H9 (cell line): ENCODE data around the gene VAV3. TPM values are rescaled to one million over a fixed set of nuclear protein-coding genes. Genes with fewer than 3 reads are reported as not detected.

Experiments used
- DNase-seq: peaks from one replicate; pipeline ENCODE4 v3.0.0-alpha.2; 2017
- H2AFZ ChIP-seq: one replicate; pipeline ENCODE4 v1.6.1; 2013; ENCODE audit warnings: mild to moderate bottlenecking, low read length, control low read depth, moderate library complexity
- H2AK5ac ChIP-seq: 2 replicates; pipeline ENCODE4 v1.6.1; 2013; ENCODE audit warnings: low read length, control low read depth, mixed read lengths; ENCODE audit not compliant: insufficient read length
- H2BK120ac ChIP-seq: one replicate; pipeline ENCODE4 v1.6.1; 2013; ENCODE audit warnings: low read depth, mild to moderate bottlenecking, low read length, control low read depth, inconsistent platforms; ENCODE audit not compliant: poor library complexity, severe bottlenecking
- H2BK12ac ChIP-seq: 2 replicates; pipeline ENCODE4 v1.6.1; 2013; ENCODE audit warnings: low read length, control low read depth, mixed read lengths, low read depth; ENCODE audit not compliant: insufficient read length
- H2BK15ac ChIP-seq: 2 replicates; pipeline ENCODE4 v1.6.1; 2013; ENCODE audit warnings: low read depth, low read length, control low read depth
- H2BK20ac ChIP-seq: one replicate; pipeline ENCODE4 v1.6.1; 2013; ENCODE audit warnings: low read depth, mild to moderate bottlenecking, low read length, control low read depth, inconsistent platforms; ENCODE audit not compliant: poor library complexity, severe bottlenecking
- H2BK5ac ChIP-seq: 2 replicates; pipeline ENCODE4 v1.6.1; 2013; ENCODE audit warnings: low read length, control low read depth, mixed read lengths; ENCODE audit not compliant: insufficient read length
- H3K14ac ChIP-seq: 2 replicates; pipeline ENCODE4 v1.6.1; 2013; ENCODE audit warnings: low read length, control low read depth; ENCODE audit not compliant: insufficient read depth
- H3K18ac ChIP-seq: 2 replicates; pipeline ENCODE4 v1.6.1; 2013; ENCODE audit warnings: low read depth, mild to moderate bottlenecking, mixed read lengths, low read length, control low read depth; ENCODE audit not compliant: insufficient read length
- H3K23ac ChIP-seq: 2 replicates; pipeline ENCODE4 v1.6.1; 2013; ENCODE audit warnings: low read length, control low read depth, mixed read lengths, low read depth; ENCODE audit not compliant: insufficient read length
- H3K23me2 ChIP-seq: 2 replicates; pipeline ENCODE4 v1.6.1; 2013; ENCODE audit warnings: low read depth, mild to moderate bottlenecking, mixed read lengths, low read length, control low read depth; ENCODE audit not compliant: insufficient read length, poor library complexity, severe bottlenecking
- H3K27ac ChIP-seq: 2 replicates; pipeline ENCODE4 v1.5.1; 2013; ENCODE audit warnings: low read length, control low read depth, mixed read lengths, low read depth; ENCODE audit not compliant: insufficient read length
- H3K27me3 ChIP-seq: 2 replicates; pipeline ENCODE4 v1.6.1; 2013; ENCODE audit warnings: low read length, control low read depth, inconsistent platforms; ENCODE audit not compliant: insufficient read depth
- H3K4ac ChIP-seq: 2 replicates; pipeline ENCODE4 v1.6.1; 2013; ENCODE audit warnings: low read depth, mild to moderate bottlenecking, control low read depth, inconsistent platforms, low read length, moderate library complexity
- H3K4me1 ChIP-seq: 2 replicates; pipeline ENCODE4 v1.6.1; 2013; ENCODE audit warnings: low read length, control low read depth, inconsistent platforms; ENCODE audit not compliant: insufficient read depth
- H3K4me2 ChIP-seq: 2 replicates; pipeline ENCODE4 v1.6.1; 2013; ENCODE audit warnings: low read length, control low read depth, mixed read lengths; ENCODE audit not compliant: insufficient read length, insufficient read depth
- H3K56ac ChIP-seq: 2 replicates; pipeline ENCODE4 v1.6.1; 2013; ENCODE audit warnings: low read depth, mild to moderate bottlenecking, mixed read lengths, low read length, control low read depth; ENCODE audit not compliant: insufficient read length
- H3K79me1 ChIP-seq: 2 replicates; pipeline ENCODE4 v1.6.1; 2013; ENCODE audit warnings: low read depth, mild to moderate bottlenecking, moderate library complexity, low read length, control low read depth, inconsistent platforms; ENCODE audit not compliant: insufficient read depth, poor library complexity, severe bottlenecking
- H3K79me2 ChIP-seq: 2 replicates; pipeline ENCODE4 v1.6.1; 2013; ENCODE audit warnings: low read length, control low read depth, inconsistent platforms; ENCODE audit not compliant: insufficient read depth
- H3K9ac ChIP-seq: 2 replicates; pipeline ENCODE4 v1.6.1; 2013; ENCODE audit warnings: low read length, control low read depth, mixed read lengths; ENCODE audit not compliant: insufficient read length; ENCODE audit errors: extremely low read depth
- H3K9me3 ChIP-seq: one replicate; pipeline ENCODE4 v1.6.1; 2013; ENCODE audit warnings: low read depth, low read length, inconsistent platforms; ENCODE audit not compliant: control insufficient read depth
- H3T11ph ChIP-seq: one replicate; pipeline ENCODE4 v1.6.1; 2013; ENCODE audit warnings: mild to moderate bottlenecking, low read length, control low read depth, inconsistent platforms
- H4K20me1 ChIP-seq: one replicate; pipeline ENCODE4 v1.6.1; 2013; ENCODE audit not compliant: control insufficient read depth, insufficient read length, insufficient read depth
- H4K5ac ChIP-seq: 2 replicates; pipeline ENCODE4 v1.6.1; 2013; ENCODE audit warnings: low read depth, mild to moderate bottlenecking, mixed read lengths, low read length, control low read depth; ENCODE audit not compliant: insufficient read length
- H4K8ac ChIP-seq: replicated peaks from 2 replicates; pipeline ENCODE4 v1.6.1; 2013; ENCODE audit warnings: low read length, control low read depth, mixed read lengths, low read depth; ENCODE audit not compliant: insufficient read length
- H4K91ac ChIP-seq: 2 replicates; pipeline ENCODE4 v1.6.1; 2013; ENCODE audit warnings: low read depth, mild to moderate bottlenecking, moderate library complexity, mixed read lengths, low read length, control low read depth; ENCODE audit not compliant: insufficient read length
- H3K27ac Mint-ChIP-seq, 3 experiments: 2 replicates in 2 of 3; 3 replicates in 1 of 3; pipeline ENCODE4 v1.8.0; 2020 to 2021; ENCODE audit warnings: mixed read lengths in 3 of 3, mild to moderate bottlenecking in 1 of 3, moderate library complexity in 1 of 3
- H3K27me3 Mint-ChIP-seq: 2 replicates; pipeline ENCODE4 v1.8.0; 2021; ENCODE audit warnings: low read depth, mild to moderate bottlenecking, moderate library complexity, mixed read lengths
- H3K36me3 Mint-ChIP-seq, 3 experiments: 2 replicates in 2 of 3; 3 replicates in 1 of 3; pipeline ENCODE4 v1.8.0; 2020 to 2021; ENCODE audit warnings: low read depth in 3 of 3, mixed read lengths in 3 of 3; ENCODE audit not compliant: insufficient read depth in 1 of 3
- H3K4me1 Mint-ChIP-seq, 2 experiments: 2 replicates each; pipeline ENCODE4 v1.8.0; 2020; ENCODE audit warnings: mixed read lengths in 2 of 2
- H3K4me3 Mint-ChIP-seq, 2 experiments: 2 replicates in 1 of 2; 3 replicates in 1 of 2; pipeline ENCODE4 v1.8.0; 2020 to 2021; ENCODE audit warnings: mild to moderate bottlenecking in 2 of 2, mixed read lengths in 2 of 2, moderate library complexity in 1 of 2
- H3K9me3 Mint-ChIP-seq, 2 experiments: 2 replicates in 1 of 2; 3 replicates in 1 of 2; pipeline ENCODE4 v1.8.0; 2020; ENCODE audit warnings: mild to moderate bottlenecking in 2 of 2, mixed read lengths in 2 of 2, moderate library complexity in 1 of 2
- CTCF ChIP-seq: fragments of 200-600 bp; sonication (generic); conservative IDR thresholded peaks from 3 replicates; pipeline ENCODE4 v1.8.0; 2021; ENCODE audit warnings: antibody characterized with exemption, mild to moderate bottlenecking
- total RNA-seq: library from RNA; stranded (reverse); gene quantifications from 2 replicates; pipeline ENCODE4 v1.2.1, GENCODE V29; 2021

Gene VAV3
- total RNA-seq, 1 experiment from 2014 or later: 5.1 TPM

GRCh38 chr1:107883562-107883961 lies 81.4 kb downstream of the VAV3 start:
- H3K9me3 ChIP-seq: no peaks in the 10 kb centered on the region
- no peak overlapping the region for H2BK12ac ChIP-seq
- H3K27ac Mint-ChIP-seq: no peak overlapping the region
- TF ChIP-seq CTCF: no peak
- H3K79me1 ChIP-seq: no peaks in the 10 kb centered on the region
- no peaks in the 10 kb centered on the region for H4K20me1 ChIP-seq
- no peak overlapping the region for H3K4me3 Mint-ChIP-seq
- no peaks in the 10 kb centered on the region for H3K23me2 ChIP-seq
- no peak overlapping the region for H3K14ac ChIP-seq
- no peaks in the 10 kb centered on the region for H3K9me3 Mint-ChIP-seq
- no peak overlapping the region for H3K18ac ChIP-seq
- H2BK5ac ChIP-seq: no peak overlapping the region
- H3K27me3 ChIP-seq: no peaks in the 10 kb centered on the region
- no peak overlapping the region for H3K56ac ChIP-seq
- no peaks in the 10 kb centered on the region for H3K4me1 ChIP-seq
- H4K8ac ChIP-seq: no peak overlapping the region
- H3K36me3 Mint-ChIP-seq: peaks cover 0 to 3% (median 0%) of the 10 kb centered on the region in 3 experiments; a peak in 1 of 7 replicates
- H3K4ac ChIP-seq: no peak overlapping the region
- H2BK15ac ChIP-seq: no peak overlapping the region
- no peak overlapping the region for H3T11ph ChIP-seq
- no peak overlapping the region for H3K9ac ChIP-seq
- no peak overlapping the region for H2BK20ac ChIP-seq
- H3K27ac ChIP-seq: no peak overlapping the region
- no peak overlapping the region for H3K4me2 ChIP-seq
- no peak overlapping the region for H3K23ac ChIP-seq
- H3K27me3 Mint-ChIP-seq: no peaks in the 10 kb centered on the region
- no peak overlapping the region for H4K5ac ChIP-seq
- no peak overlapping the region for H2AFZ ChIP-seq
- no peak overlapping the region for H2AK5ac ChIP-seq
- H2BK120ac ChIP-seq: no peak overlapping the region
- no peaks in the 10 kb centered on the region; the same call in 1 of the 2 replicates for H3K79me2 ChIP-seq
- DNase-seq: no peak
- 0 out of 4 replicates have a peak, but pooled peaks cover 4 to 5% of the 10 kb centered on the region in 2 experiments for H3K4me1 Mint-ChIP-seq
- no peak overlapping the region for H4K91ac ChIP-seq
